T-helper 1 cell treated with Interleukin-12 subunit alpha and Interleukin-12 subunit beta and Interleukin-4 antibody, amounts not matched to agents 30 μg/mL and 1 μg/mL, for 36 hours (primary cell): ENCODE measurements around the gene CTXN1.

Experiments
- H3K27ac Mint-ChIP-seq: one replicate; pipeline ENCODE4 v1.8.0; 2021; ENCODE audit warnings: mild to moderate bottlenecking, mixed read lengths
- H3K27me3 Mint-ChIP-seq: one replicate; pipeline ENCODE4 v1.8.0; 2021; ENCODE audit warnings: low read depth, mixed read lengths
- H3K36me3 Mint-ChIP-seq: one replicate; pipeline ENCODE4 v1.8.0; 2021; ENCODE audit warnings: low read depth, mixed read lengths
- H3K4me1 Mint-ChIP-seq: one replicate; pipeline ENCODE4 v1.8.0; 2021; ENCODE audit warnings: low read depth, mixed read lengths
- H3K4me3 Mint-ChIP-seq: one replicate; pipeline ENCODE4 v1.8.0; 2021; ENCODE audit warnings: mild to moderate bottlenecking, moderate library complexity, mixed read lengths
- H3K9me3 Mint-ChIP-seq: one replicate; pipeline ENCODE4 v1.8.0; 2021; ENCODE audit warnings: mixed read lengths

CTXN1 gene

DNA sequence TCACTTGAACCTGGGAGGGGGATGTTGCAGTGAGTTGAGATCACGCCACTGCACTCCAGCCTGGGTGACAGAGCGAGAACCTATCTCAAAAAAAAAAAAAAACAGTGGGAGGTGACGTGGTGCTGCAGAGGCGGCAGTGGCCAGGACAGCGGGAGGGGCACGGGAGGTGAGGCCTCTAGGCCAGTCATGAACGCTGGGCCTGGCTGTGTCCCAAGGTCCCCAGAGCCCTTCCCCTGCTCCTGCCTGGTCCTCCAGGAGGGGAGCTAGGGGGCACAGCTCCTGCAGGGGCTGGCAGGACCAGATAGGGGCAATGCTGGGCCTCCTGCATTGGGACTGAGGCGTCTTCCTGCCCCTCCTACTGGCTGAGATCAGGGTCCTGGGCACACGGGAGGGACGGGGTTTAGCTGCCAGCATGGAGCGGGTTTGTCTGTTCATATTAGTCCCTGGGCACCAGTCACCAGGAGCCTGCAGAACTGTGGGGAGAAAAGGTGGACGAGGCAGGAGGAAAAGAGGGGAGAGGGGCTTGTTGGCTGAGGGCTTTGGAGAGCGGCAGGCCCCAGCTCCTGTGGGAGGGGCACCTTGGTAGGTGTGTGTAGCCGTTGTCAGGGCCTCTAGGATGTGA is 17.7 kb downstream of the CTXN1 start:
- Mint-ChIP-seq H3K4me1 (peaks cover 12% of the 10 kb centered on the region), H3K4me3 (no peak overlapping the region), H3K36me3 (peaks cover 18% of the 10 kb centered on the region), H3K9me3 (no peaks in the 10 kb centered on the region), H3K27me3 (no peaks in the 10 kb centered on the region), H3K27ac (no peak overlapping the region)

GRCh38 chr19:7907544-7907943 is 18.4 kb downstream of the CTXN1 start:
- peaks cover 14% of the 10 kb centered on the region for H3K4me1 Mint-ChIP-seq

GRCh38 chr19:7907122-7907521 is 18.8 kb downstream of the CTXN1 start:
- H3K27ac Mint-ChIP-seq = no peak overlapping the region
- H3K36me3 Mint-ChIP-seq = peaks cover 12% of the 10 kb centered on the region
- peaks cover 16% of the 10 kb centered on the region for H3K4me1 Mint-ChIP-seq

More at GRCh38 chr19:7907544-7907943, 18.4 kb downstream of the CTXN1 start:
- H3K9me3 Mint-ChIP-seq = no peaks in the 10 kb centered on the region
- H3K27ac Mint-ChIP-seq = no peak overlapping the region
- H3K36me3 Mint-ChIP-seq = peaks cover 13% of the 10 kb centered on the region
- no peaks in the 10 kb centered on the region for H3K27me3 Mint-ChIP-seq
- H3K4me3 Mint-ChIP-seq = no peak overlapping the region

GRCh38 chr19:7905859-7906258 is 20.1 kb downstream of the CTXN1 start:
- Mint-ChIP-seq H3K36me3 (peaks cover 10% of the 10 kb centered on the region), H3K9me3 (no peaks in the 10 kb centered on the region), H3K27ac (peak overlapping the region; percentile 79), H3K4me3 (peak overlapping the region; percentile 82), H3K27me3 (no peaks in the 10 kb centered on the region), H3K4me1 (peaks cover 16% of the 10 kb centered on the region)

More at GRCh38 chr19:7907122-7907521, 18.8 kb downstream of the CTXN1 start:
- H3K9me3 Mint-ChIP-seq = no peaks in the 10 kb centered on the region
- no peak overlapping the region for H3K4me3 Mint-ChIP-seq
- no peaks in the 10 kb centered on the region for H3K27me3 Mint-ChIP-seq

DNA sequence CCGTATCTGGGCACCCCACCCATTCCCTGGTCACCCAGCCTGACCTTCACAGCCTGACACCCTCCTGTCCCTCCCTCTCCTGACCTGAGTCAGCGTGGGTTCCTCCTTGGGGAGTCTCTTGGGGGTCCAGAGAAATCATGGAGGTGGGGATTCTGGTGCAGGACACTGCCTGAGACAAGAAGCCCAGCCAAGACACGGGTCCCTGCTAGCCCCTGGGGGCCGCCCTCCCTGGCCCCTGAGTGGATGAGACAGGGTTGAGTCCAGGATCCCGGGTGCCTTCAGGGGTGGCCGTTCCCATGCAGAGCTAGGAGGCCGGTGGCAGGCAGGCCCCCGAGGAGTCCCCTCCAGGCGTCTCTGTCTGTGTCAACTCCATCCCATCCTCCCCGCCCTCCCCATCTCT is 20.7 kb downstream of the CTXN1 start:
- Mint-ChIP-seq H3K27ac (peak overlapping the region; percentile 82), H3K4me1 (peaks cover 16% of the 10 kb centered on the region)

GRCh38 chr19:7904074-7905020 is 21.6 kb downstream of the CTXN1 start:
- no peaks in the 10 kb centered on the region for H3K9me3 Mint-ChIP-seq
- H3K36me3 Mint-ChIP-seq = peaks cover 8% of the 10 kb centered on the region
- no peaks in the 10 kb centered on the region for H3K27me3 Mint-ChIP-seq
- peak overlapping the region; percentile 82 for H3K4me3 Mint-ChIP-seq
- H3K27ac Mint-ChIP-seq = peak overlapping the region; percentile 82
- peaks cover 16% of the 10 kb centered on the region for H3K4me1 Mint-ChIP-seq

More for the DNA sequence above, 20.7 kb downstream of the CTXN1 start:
- peaks cover 8% of the 10 kb centered on the region for H3K36me3 Mint-ChIP-seq
- no peaks in the 10 kb centered on the region for H3K9me3 Mint-ChIP-seq
- peak overlapping the region; percentile 82 for H3K4me3 Mint-ChIP-seq
- H3K27me3 Mint-ChIP-seq = no peaks in the 10 kb centered on the region

GRCh38 chr19:7903244-7904073 is 22.5 kb downstream of the CTXN1 start, which contains the start of gene MAP2K7:
Gene MAP2K7 (plus strand): TSS chr19:7903877. CDS start chr19:7903945, 68 bp downstream.
- Mint-ChIP-seq H3K9me3 (no peaks in the 10 kb centered on the region), H3K4me1 (peaks cover 16% of the 10 kb centered on the region), H3K27me3 (no peaks in the 10 kb centered on the region), H3K4me3 (peak within 1 kb of the TSS; percentile 90), H3K36me3 (peaks cover 8% of the 10 kb centered on the region), H3K27ac (peak within 1 kb of the TSS; percentile 94)

- H3K27me3 Mint-ChIP-seq = no peaks in the 10 kb centered on the region
- H3K4me1 Mint-ChIP-seq = peaks cover 16% of the 10 kb centered on the region
- H3K4me3 Mint-ChIP-seq = peak overlapping the region; percentile 90
- H3K9me3 Mint-ChIP-seq = no peaks in the 10 kb centered on the region
- H3K27ac Mint-ChIP-seq = peak overlapping the region; percentile 94
- peaks cover 8% of the 10 kb centered on the region for H3K36me3 Mint-ChIP-seq
These were observed 23.1 kb downstream of the CTXN1 start for GRCh38 chr19:7902796-7903243.

DNA sequence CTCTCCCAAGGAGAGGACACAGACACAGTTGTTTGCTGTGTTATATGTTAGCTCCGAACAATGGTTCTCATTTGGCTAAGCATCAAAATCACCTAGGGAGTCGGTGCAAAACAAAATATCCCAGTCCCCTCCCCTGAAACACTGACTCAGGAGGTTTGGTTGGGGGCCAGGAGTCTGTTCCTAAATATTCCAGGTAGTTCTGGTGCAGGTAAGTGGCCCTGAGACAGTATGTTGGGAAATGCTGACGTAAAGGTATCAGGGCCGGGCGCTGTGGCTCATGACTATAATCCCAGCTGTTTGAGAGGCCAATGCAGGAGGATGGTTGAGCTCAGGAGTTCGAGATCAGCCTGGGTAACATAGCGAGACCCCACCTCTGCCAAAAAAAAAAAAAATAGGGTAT is 24.6 kb downstream of the CTXN1 start:
- peaks cover 8% of the 10 kb centered on the region for H3K36me3 Mint-ChIP-seq
- H3K4me3 Mint-ChIP-seq = no peak overlapping the region
- no peaks in the 10 kb centered on the region for H3K27me3 Mint-ChIP-seq
- no peaks in the 10 kb centered on the region for H3K9me3 Mint-ChIP-seq
- no peak overlapping the region for H3K27ac Mint-ChIP-seq
- H3K4me1 Mint-ChIP-seq = peaks cover 16% of the 10 kb centered on the region

GRCh38 chr19:7900931-7901330 is 25.0 kb downstream of the CTXN1 start:
- no peaks in the 10 kb centered on the region for H3K9me3 Mint-ChIP-seq
- H3K36me3 Mint-ChIP-seq = peaks cover 8% of the 10 kb centered on the region
- no peaks in the 10 kb centered on the region for H3K27me3 Mint-ChIP-seq
- peaks cover 16% of the 10 kb centered on the region for H3K4me1 Mint-ChIP-seq
- no peak overlapping the region for H3K27ac Mint-ChIP-seq
- H3K4me3 Mint-ChIP-seq = no peak overlapping the region

DNA sequence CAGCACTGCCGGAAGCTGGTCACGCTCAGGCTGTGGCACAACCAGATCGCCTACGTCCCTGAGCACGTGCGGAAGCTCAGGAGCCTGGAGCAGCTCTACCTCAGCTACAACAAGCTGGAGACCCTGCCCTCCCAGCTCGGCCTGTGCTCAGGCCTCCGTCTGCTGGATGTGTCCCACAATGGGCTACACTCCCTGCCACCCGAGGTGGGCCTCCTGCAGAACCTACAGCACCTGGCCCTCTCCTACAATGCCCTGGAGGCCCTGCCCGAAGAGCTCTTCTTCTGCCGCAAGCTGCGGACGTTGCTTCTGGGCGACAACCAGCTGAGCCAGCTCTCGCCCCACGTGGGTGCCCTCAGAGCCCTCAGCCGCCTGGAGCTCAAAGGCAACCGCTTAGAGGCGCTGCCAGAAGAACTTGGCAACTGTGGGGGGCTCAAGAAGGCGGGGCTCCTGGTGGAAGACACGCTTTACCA is 25.5 kb downstream of the CTXN1 start:
- Mint-ChIP-seq H3K27ac (no peak overlapping the region), H3K4me1 (peaks cover 12% of the 10 kb centered on the region), H3K36me3 (peaks cover 6% of the 10 kb centered on the region), H3K4me3 (no peak overlapping the region), H3K27me3 (no peaks in the 10 kb centered on the region), H3K9me3 (no peaks in the 10 kb centered on the region)

DNA sequence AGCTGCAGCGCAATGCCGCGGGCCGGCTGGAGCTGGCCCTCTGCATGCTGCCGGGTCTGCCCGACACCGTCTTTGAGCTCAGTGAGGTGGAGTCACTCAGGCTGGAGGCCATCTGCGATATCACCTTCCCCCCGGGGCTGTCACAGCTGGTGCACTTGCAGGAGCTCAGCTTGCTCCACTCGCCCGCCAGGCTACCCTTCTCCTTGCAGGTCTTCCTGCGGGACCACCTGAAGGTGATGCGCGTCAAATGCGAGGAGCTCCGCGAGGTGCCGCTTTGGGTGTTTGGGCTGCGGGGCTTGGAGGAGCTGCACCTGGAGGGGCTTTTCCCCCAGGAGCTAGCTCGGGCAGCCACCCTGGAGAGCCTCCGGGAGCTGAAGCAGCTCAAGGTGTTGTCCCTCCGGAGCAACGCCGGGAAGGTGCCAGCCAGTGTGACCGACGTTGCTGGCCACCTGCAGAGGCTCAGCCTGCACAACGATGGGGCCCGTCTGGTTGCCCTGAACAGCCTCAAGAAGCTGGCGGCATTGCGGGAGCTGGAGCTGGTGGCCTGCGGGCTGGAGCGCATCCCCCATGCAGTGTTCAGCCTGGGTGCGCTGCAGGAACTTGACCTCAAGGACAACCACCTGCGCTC is 26.1 kb downstream of the CTXN1 start:
- H3K4me3 Mint-ChIP-seq = no peak overlapping the region
- no peaks in the 10 kb centered on the region for H3K9me3 Mint-ChIP-seq
- H3K4me1 Mint-ChIP-seq = peaks cover 9% of the 10 kb centered on the region
- H3K36me3 Mint-ChIP-seq = peaks cover 3% of the 10 kb centered on the region
- no peaks in the 10 kb centered on the region for H3K27me3 Mint-ChIP-seq
- H3K27ac Mint-ChIP-seq = no peak overlapping the region

DNA sequence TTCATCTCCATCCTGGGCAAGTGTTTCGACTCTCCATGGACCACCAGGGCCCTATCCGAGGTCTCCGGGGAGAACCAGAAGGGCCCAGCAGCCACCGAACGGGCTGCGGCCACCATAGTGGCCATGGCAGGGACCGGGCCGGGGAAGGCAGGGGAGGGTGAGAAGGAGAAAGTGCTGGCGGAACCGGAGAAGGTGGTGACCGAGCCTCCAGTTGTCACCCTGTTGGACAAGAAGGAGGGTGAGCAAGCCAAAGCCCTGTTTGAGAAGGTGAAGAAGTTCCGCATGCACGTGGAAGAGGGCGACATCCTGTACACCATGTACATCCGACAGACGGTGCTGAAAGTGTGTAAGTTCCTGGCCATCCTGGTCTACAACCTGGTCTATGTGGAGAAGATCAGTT is 27.0 kb downstream of the CTXN1 start:
- H3K9me3 Mint-ChIP-seq = no peaks in the 10 kb centered on the region

DNA sequence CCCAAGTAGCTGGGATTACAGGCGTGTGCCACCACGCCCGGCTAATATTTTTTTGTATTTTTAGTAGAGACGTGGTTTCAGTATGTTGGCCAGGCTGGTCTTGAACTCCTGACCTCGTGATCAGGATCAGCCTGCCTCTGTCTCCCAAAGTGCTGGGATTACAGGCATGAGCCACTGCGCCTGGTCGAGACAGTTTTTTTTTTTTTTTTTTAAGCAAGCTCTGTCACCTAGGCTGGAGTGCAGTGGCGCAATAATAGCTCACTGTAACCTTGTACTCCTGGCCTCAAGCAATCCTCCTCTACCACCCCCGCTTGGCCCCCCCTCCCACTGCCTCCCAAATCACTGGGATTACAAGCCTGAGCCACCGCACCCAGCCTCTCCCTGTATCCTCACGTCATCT is 28.6 kb downstream of the CTXN1 start:
- no peak overlapping the region for H3K27ac Mint-ChIP-seq
- no peaks in the 10 kb centered on the region for H3K4me1 Mint-ChIP-seq
- H3K27me3 Mint-ChIP-seq = no peaks in the 10 kb centered on the region
- no peaks in the 10 kb centered on the region for H3K9me3 Mint-ChIP-seq
- no peak overlapping the region for H3K4me3 Mint-ChIP-seq
- no peaks in the 10 kb centered on the region for H3K36me3 Mint-ChIP-seq

More for the DNA sequence above, 27.0 kb downstream of the CTXN1 start:
- Mint-ChIP-seq H3K4me1 (peaks cover 4% of the 10 kb centered on the region), H3K27ac (no peak overlapping the region), H3K27me3 (no peaks in the 10 kb centered on the region), H3K4me3 (no peak overlapping the region), H3K36me3 (no peaks in the 10 kb centered on the region)
